GM12873 (cell line): ENCODE data around the gene NUB1.

Experiments
- CTCF ChIP-seq: IDR thresholded peaks from 2 replicates; pipeline ENCODE4 v1.5.1; 2012; ENCODE audit warnings: low read depth, mild to moderate bottlenecking, moderate library complexity, low read length, control low read depth; ENCODE audit not compliant: insufficient read depth; ENCODE audit errors: missing control alignments

NUB1 gene

GRCh38 chr7:151339651-151340382, 1.8 kb upstream of the NUB1 start:
- TF ChIP-seq CTCF, result peak; percentile 38

GRCh38 chr7:151340794-151341356, 737 bp upstream of the NUB1 start:
- no peak for TF ChIP-seq CTCF

GRCh38 chr7:151342102-151342646, 562 bp downstream of the NUB1 start:
- TF ChIP-seq CTCF, result no peak

- no peak for TF ChIP-seq CTCF
Observed at GRCh38 chr7:151342811-151343210, 1.2 kb downstream of the NUB1 start.

- TF ChIP-seq CTCF, result no peak
Observed at GRCh38 chr7:151343516-151343915, 1.9 kb downstream of the NUB1 start.

GRCh38 chr7:151345576-151346469, 4.2 kb downstream of the NUB1 start:
- no peak for TF ChIP-seq CTCF

GRCh38 chr7:151346470-151346769, 4.8 kb downstream of the NUB1 start:
- TF ChIP-seq CTCF, result no peak
